ENCODE results near the gene HUNK.

- TF ChIP-seq LEF1 (IDR thresholded peaks at IDR 0.05; ENCODE audit: borderline replicate concordance) (no peak), SUZ12 (IDR thresholded peaks at IDR 0.05) (no peak), FOXK2 (IDR thresholded peaks at IDR 0.05) (no peak), FOXM1 (IDR thresholded peaks at IDR 0.05; ENCODE audit: borderline replicate concordance) (no peak), PKNOX1 (IDR thresholded peaks at IDR 0.05) (no peak), ZNF384 (IDR thresholded peaks at IDR 0.05) (no peak), HDGF (IDR thresholded peaks at IDR 0.05; ENCODE audit: borderline replicate concordance) (no peak), NFRKB (IDR thresholded peaks at IDR 0.05) (no peak), BHLHE40 (IDR thresholded peaks at IDR 0.05; ENCODE audit: borderline replicate concordance) (no peak), SP1 (IDR thresholded peaks at IDR 0.05) (no peak), L3MBTL2 (conservative IDR thresholded peaks at IDR 0.05) (no peak), ARNT (IDR thresholded peaks at IDR 0.05) (no peak)
These were observed 59.6 kb downstream of the HUNK start for GRCh38 chr21:31932470-31932764.
